ENCODE data around the gene HS6ST3.

GRCh38 chr13:96075953-96076543, 13.9 kb upstream of the HS6ST3 start:
- no peak for TF ChIP-seq MAFK (conservative IDR thresholded peaks at IDR 0.05 in 1 of 2, IDR thresholded peaks at IDR 0.05 in 1 of 2; ENCODE audit: low read length in 2 of 2)
- no peak for TF ChIP-seq BHLHE40 (IDR thresholded peaks at IDR 0.05; ENCODE audit: low read length)
- TF ChIP-seq SP140L (CRISPR knock-in tag; IDR thresholded peaks at IDR 0.05; ENCODE audit: borderline replicate concordance) = no peak
- no peak for TF ChIP-seq SIN3A (IDR thresholded peaks at IDR 0.05; ENCODE audit: borderline replicate concordance, low read depth, low read length)
- TF ChIP-seq HNRNPH1 (optimal IDR thresholded peaks at IDR 0.05; ENCODE audit: low read depth, low read length) = no peak
